Left renal cortex interstitium (tissue), 4 donors: ENCODE data around the gene ATF1. TPM values are rescaled to one million over a fixed set of nuclear protein-coding genes. Genes with fewer than 3 reads are reported as not detected.

Source experiments
- DNase-seq, 4 donors: peaks; one replicate each; pipeline ENCODE4 v3.0.0-alpha.2; 2013; ENCODE audit warnings: low read depth in 4 of 4, low spot score in 2 of 4, missing footprints in 1 of 4
- polyA plus RNA-seq, 4 donors: library from polyadenylated mRNA; unstranded; fragments of 120-200 nt; gene quantifications; one replicate each; pipeline ENCODE4 v1.2.1, GENCODE V29; 2013; ENCODE audit not compliant: insufficient read length in 4 of 4

The ATF1 gene
- polyA plus RNA-seq, result 10 to 100 TPM; 40.5 to 47.8 (median 43.4) TPM

GRCh38 chr12:50763639-50764285 lies at the start of gene ATF1:
Gene ATF1 (plus strand): TSS chr12:50764101. CDS start chr12:50780146, 16,045 bp downstream.
- DNase-seq, result peak; percentile 73 to 85 (median 82)

DNA sequence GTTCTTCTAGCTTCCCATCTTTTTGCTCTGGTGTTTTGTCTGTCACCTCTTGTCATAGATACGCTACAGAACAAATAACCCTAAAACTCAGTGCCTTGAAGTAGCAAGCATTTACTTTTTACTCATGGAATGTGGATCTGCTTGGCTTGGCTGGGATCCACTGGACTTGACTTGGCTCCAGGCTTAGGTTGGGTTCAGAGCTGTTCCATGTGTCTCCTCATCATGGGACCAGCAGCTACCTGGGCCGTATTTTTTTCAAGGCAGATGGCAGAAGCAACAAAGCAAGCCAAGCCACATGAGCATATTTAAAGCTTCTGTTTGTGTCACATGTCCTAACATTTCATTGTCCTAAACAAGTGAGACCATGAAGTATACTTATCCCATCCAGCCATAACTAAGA lies 48.7 kb upstream of the ATF1 start:
- DNase-seq, result no peak

DNA sequence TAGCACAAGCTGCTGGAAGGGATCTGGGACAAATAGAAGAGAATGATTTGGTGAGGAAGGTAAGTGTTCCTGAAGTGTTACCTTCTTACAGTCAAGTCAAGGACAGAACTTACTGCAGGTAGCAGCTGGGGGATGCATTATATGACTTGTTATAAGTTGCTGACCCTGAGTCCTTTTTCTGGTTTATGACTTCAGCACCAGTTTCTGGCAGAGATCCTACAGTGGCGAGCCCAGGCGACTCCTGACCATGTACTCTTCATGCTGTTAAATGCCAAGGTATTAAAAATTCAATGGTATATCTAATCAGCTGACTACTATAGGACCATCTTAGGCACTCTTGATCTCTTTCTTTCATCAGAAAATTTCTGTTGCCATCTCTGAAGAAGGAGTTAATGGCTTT lies 45.1 kb upstream of the ATF1 start:
- DNase-seq, result no peak

DNA sequence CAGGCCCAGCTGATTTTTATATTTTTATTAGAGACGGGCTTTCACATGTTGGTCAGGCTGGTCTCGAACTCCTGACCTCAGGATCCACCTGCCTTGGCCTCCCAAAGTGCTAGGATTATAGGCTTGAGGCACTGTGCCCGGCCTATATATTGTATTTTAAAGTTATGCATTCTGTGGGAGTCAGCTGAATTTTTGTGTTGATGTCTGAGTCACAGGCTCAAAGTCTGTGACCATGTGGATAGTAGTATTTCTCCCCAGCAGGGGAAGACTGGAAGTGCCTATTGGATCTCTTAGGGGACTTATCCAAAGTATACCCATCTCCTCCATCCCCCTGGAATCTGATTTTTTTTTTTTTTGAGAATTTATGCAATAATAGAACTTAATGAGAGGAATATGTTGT lies 43.8 kb upstream of the ATF1 start:
- DNase-seq, result no peak

- DNase-seq, result no peak
Measured at GRCh38 chr12:50720501-50720900, 43.4 kb upstream of the ATF1 start.

GRCh38 chr12:50723865-50724264 lies 40.0 kb upstream of the ATF1 start:
- DNase-seq, result no peak

DNA sequence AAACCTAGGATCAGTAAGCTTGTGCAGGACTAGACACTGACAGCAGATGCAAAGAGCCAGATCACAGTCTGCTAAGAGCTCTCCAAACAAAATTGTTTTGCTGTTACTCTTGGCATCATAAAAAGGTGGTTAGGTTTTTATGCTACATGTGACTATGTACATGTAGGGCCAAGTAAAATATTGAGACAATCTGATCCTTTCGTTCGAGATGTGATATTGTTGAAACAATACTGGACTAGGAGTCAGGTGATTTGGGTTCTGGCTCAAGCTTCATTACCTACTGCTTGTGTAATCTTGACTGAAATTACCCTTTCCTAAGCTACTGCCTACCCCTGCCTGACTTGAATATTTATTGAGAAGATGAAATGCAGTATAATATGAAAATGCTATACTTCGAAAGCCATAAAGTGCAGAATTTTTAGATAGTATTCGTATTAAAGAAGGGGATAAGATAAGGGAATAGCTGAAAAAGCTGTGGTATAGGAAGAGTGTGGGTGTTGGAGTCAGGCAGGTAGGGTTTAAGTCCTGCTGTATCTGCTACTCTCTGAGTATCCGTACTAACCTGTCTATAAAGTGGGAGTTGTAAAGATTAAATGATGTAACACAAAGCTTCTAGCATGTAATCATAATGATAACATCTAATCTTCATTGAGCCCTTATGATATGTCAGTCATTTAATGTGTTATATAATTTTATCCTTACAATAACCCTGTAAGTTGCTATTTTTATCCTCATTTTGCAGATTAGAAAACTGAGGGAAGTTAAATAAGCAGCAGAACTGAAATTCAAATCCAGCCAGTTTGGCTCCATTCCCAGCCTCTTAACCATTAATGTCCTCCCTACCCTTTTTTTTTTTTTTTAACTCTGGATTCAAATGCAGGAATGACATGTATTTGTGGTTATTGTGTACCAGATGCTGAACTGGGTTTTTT lies 38.6 kb upstream of the ATF1 start:
- DNase-seq, result no peak

DNA sequence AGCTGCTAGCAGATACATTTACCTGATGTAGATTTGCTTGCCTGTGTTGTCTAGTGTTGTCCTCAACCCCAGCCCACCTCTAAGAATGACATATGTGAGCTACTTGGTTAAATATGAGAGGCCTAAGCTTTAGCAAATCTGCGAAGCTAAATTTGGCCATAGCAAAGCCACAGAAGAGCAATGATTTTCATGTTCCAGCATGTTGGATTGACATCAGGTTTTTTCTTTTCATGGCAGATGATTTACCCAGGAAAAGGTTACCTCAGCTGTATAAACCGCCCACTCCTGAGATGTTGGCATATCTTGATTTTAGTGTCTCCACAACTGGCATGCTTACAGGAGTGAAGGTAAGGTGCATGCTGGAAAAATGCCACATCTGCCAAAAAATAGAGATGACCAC lies 36.4 kb upstream of the ATF1 start:
- no peak for DNase-seq

DNA sequence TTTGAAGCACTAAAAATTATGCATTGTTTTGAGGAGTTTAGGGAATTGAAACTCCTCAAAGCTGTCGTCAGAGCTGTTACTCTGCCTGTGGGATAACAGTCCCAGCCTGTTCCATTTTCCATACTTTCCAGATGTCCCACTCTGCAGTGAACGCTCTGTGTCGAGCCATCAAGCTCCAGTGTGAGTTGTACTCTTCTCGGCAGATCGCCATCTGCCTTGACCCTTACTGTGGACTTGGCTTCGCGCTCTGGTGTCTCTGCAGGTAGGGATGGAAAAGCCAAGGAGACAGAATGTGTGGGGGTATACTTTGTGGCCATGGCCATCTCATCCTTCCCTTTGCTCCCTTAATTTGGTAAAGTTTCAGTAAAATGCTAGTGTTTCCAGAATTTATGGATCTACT lies 35.5 kb upstream of the ATF1 start:
- no peak for DNase-seq

- no peak for DNase-seq
Measured at GRCh38 chr12:50728841-50729240, 35.1 kb upstream of the ATF1 start.

- no peak for DNase-seq
Measured at GRCh38 chr12:50732591-50732990, 31.3 kb upstream of the ATF1 start.

DNA sequence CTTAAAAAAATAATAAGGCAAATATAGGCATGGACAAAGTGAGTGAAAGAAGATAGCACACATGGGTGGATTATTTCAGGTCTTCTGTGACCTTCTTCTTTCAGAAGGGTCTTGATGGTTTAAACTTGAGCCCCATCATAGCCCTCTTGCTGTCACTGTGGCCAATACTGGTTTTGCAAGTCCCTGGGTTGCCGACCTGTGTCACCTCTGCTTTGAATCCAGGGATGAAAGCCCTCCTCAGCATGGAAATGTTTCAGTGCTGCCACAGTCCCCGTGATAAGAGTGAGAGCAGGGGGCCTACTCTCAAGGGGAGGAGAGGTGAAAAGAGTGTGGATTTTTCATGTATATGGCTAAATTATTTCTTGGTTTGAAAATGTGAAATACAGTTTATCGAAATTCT lies 30.2 kb upstream of the ATF1 start:
- DNase-seq, result no peak

GRCh38 chr12:50734409-50735263 lies 29.3 kb upstream of the ATF1 start:
- DNase-seq, result peak in 3 of 4 donors; percentile 4 to 36 (median 6)

DNA sequence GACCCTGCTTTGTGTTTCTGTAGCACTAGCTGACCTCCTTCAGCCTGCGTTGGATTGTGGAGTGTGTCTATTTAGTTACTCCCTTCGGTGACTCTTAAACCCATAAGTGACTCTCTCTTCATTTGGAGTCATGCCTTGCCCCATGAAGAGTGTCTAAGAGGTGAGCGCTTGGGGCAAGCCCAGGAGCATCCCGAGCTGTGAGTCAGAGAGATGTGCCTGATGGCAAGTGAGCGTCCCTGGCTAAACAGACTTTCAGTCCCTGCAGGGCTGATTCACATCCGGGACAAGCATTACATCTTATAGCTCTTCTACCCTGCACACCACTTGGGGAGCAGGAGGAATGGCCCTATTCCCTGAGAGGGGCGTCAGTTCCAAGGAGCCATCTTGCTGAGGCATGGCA lies 24.3 kb upstream of the ATF1 start:
- no peak for DNase-seq

DNA sequence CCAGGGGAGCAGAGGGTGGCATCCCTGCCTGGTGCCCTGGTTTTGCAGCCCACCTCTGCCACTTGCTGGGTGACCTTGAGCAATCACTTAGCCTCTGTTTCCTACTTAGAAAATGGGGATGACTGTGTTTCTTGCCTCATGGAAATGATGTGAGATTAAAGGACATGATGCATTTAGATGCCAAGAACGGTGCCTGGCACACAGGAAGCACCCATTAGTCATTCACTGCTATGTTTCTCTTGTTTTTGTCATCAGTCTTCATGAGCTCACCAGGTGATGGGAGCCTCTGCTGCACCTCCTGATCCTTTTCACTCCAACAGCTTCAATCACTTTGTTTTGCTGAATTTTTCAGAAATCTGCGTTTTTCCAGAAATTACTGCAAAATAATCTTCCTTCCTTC lies 23.6 kb upstream of the ATF1 start:
- no peak for DNase-seq

GRCh38 chr12:50742776-50743175 lies 21.1 kb upstream of the ATF1 start:
- DNase-seq, result no peak

GRCh38 chr12:50745861-50746260 lies 18.0 kb upstream of the ATF1 start:
- DNase-seq, result no peak

DNA sequence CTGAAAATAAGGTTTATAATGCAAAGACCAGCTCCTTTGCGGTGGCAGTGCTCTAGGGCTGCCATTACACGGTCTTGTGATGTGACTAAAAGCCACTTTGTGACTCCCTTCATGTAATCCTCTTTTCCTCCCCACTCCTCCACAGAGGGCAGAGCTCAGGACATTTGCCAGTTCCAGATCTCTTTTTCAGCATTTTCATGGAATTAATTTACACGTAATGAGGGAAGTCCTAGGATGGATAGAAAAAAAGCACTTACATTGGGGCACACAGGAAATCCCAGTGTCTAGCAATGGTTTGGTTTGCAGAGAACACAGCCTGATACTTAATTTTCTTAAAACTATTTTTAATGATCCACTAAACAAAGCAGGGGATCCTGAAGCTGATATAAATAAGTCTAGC lies 17.5 kb upstream of the ATF1 start:
- no peak for DNase-seq

- no peak for DNase-seq
Measured at GRCh38 chr12:50747817-50748216, 16.1 kb upstream of the ATF1 start.

DNA sequence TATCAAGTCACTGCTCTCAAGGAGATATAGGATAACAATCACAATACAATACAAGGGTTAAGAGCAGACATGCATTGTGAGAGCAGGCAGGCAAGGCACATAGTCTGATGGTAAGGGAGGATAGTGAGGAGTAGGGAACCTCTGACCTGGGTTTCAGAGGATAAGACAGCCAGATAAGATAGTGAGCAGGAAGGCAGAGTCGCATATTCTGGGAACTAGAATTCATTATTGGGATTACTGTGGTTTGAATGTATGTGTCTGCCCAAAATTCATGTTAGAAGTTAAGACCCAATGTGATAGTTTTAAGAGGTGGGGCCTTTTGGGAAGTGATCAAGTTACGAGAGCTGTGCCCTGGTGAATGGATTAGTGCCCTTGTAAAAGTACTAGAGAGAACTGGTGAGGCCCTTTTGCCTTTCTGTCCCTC lies 14.4 kb upstream of the ATF1 start:
- no peak for DNase-seq

DNA sequence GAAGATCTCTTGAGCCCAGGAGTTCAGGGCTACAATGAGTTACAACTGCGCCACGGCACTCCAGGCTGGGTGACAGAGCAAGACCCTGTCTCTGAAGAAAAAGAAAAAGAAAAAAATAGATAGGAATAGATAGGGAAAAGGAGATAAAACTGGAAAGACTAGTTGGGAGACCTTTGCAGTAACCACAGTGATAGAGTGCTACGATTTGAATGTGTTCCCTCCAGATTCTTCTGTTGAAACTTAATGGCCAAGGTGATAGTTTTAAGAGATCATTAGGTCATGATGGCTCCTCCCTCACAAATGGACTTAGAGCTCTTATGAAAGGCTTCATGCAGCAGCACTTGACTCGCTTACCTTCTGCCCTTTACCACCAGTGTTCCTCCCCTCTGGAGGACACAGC lies 13.5 kb upstream of the ATF1 start:
- DNase-seq, result no peak
